SK-N-SH (cell line): Measurements from ENCODE around the gene FGF22. TPM values are rescaled to one million over a fixed set of nuclear protein-coding genes. Genes with fewer than 3 reads are reported as not detected.

Source experiments
- CTCF ChIA-PET: fragments of 300-600, 350-600 bp; formaldehyde crosslinking; extraction: SDS; loops from one replicate; lab custom pipeline; 2021; lab: Yijun Ruan, JAX
- POLR2A ChIA-PET: fragments of 350-600 bp; sonication (Branson Sonifier 250); formaldehyde crosslinking; extraction: SDS; loops from one replicate; lab custom pipeline; 2020; ENCODE audit warnings: antibody characterized with exemption, inconsistent platforms; lab: Yijun Ruan, JAX
- DNase-seq: peaks from one replicate; pipeline ENCODE4 v3.0.0; 2012
- H2AFZ ChIP-seq: fragments of 200-600 bp; sonication (generic); 2 replicates; pipeline ENCODE4 v1.8.1; 2016; ENCODE audit warnings: antibody characterized with exemption, mild to moderate bottlenecking, low read depth
- H3F3A ChIP-seq: fragments of 200-600 bp; sonication (generic); replicated peaks from 2 replicates; pipeline ENCODE3; 2016; ENCODE audit warnings: antibody characterized with exemption, mild to moderate bottlenecking; ENCODE audit not compliant: insufficient read depth
- H3K27ac ChIP-seq, 2 experiments: fragments of 200-500 bp in 1 of 2; fragments of 200-600 bp in 1 of 2; sonication (Bioruptor generic) in 1 of 2; sonication (generic), shearing (Covaris generic) in 1 of 2; 2 replicates each; pipeline versions ENCODE4 v1.5.1 to v1.6.1; 2014 to 2016; ENCODE audit warnings: low read depth in 2 of 2, inconsistent platforms in 1 of 2, low read length in 1 of 2, mild to moderate bottlenecking in 1 of 2, mixed read lengths in 1 of 2
- H3K27me3 ChIP-seq: fragments of 200-600 bp; sonication (generic), shearing (Covaris generic); 2 replicates; pipeline ENCODE4 v1.6.1; 2016; ENCODE audit warnings: mixed run types; ENCODE audit not compliant: insufficient read depth
- H3K36me3 ChIP-seq, 2 experiments: fragments of 200-500 bp in 1 of 2; fragments of 200-600 bp in 1 of 2; sonication (Bioruptor generic) in 1 of 2; sonication (generic) in 1 of 2; replicated peaks in 1 of 2; 2 replicates each; pipeline versions ENCODE3 to v1.5.1; 2014 to 2016; ENCODE audit warnings: low read length in 1 of 2, mild to moderate bottlenecking in 1 of 2; ENCODE audit not compliant: insufficient read depth in 2 of 2, control insufficient read depth in 1 of 2
- H3K4me1 ChIP-seq, 2 experiments: fragments of 200-500 bp in 1 of 2; fragments of 200-600 bp in 1 of 2; sonication (Bioruptor generic) in 1 of 2; sonication (generic), shearing (Covaris generic) in 1 of 2; 2 replicates each; pipeline versions ENCODE4 v1.5.1 to v1.6.1; 2014 to 2016; ENCODE audit warnings: low read depth in 1 of 2, low read length in 1 of 2, mixed run types in 1 of 2; ENCODE audit not compliant: insufficient read depth in 2 of 2, control insufficient read depth in 1 of 2
- H3K4me2 ChIP-seq: fragments of 200-600 bp; sonication (generic), shearing (Covaris generic); 2 replicates; pipeline ENCODE4 v1.6.1; 2017; ENCODE audit warnings: mixed run types
- H3K4me3 ChIP-seq, 2 experiments: fragments of 200-500 bp in 1 of 2; fragments of 200-600 bp in 1 of 2; sonication (Bioruptor generic) in 1 of 2; sonication (generic), shearing (Covaris generic) in 1 of 2; 2 replicates each; pipeline versions ENCODE4 v1.5.1 to v1.8.1; 2014 to 2016; ENCODE audit warnings: low read depth in 2 of 2, inconsistent platforms in 1 of 2, low read length in 1 of 2, mild to moderate bottlenecking in 1 of 2, mixed read lengths in 1 of 2, moderate library complexity in 1 of 2
- H3K79me2 ChIP-seq: fragments of 200-600 bp; sonication (generic); 2 replicates; pipeline ENCODE4 v1.8.1; 2017; ENCODE audit warnings: mild to moderate bottlenecking; ENCODE audit not compliant: insufficient read depth
- H3K9ac ChIP-seq: fragments of 200-600 bp; sonication (generic); 2 replicates; pipeline ENCODE4 v1.6.1; 2017; ENCODE audit warnings: mixed run types
- H3K9me2 ChIP-seq: fragments of 200-600 bp; sonication (generic); 2 replicates; pipeline ENCODE4 v1.6.1; 2017; ENCODE audit warnings: mixed run types
- H3K9me3 ChIP-seq: fragments of 200-600 bp; sonication (generic); 2 replicates; pipeline ENCODE4 v1.6.1; 2017; ENCODE audit warnings: mixed run types, mild to moderate bottlenecking, moderate library complexity
- H4K20me1 ChIP-seq: fragments of 200-600 bp; sonication (generic); 2 replicates; pipeline ENCODE4 v1.6.1; 2017; ENCODE audit warnings: mild to moderate bottlenecking, mixed run types; ENCODE audit not compliant: insufficient read depth
- ELF1 ChIP-seq: IDR thresholded peaks from 2 replicates; pipeline ENCODE4 v1.4.0; 2012
- EP300 ChIP-seq, 2 experiments: IDR thresholded peaks; 2 replicates each; pipeline versions ENCODE4 v1.4.0 to v1.6.1; 2012; ENCODE audit warnings: borderline replicate concordance in 1 of 2, low read depth in 1 of 2, low read length in 1 of 2
- FOXJ3 ChIP-seq: sonication (generic); formaldehyde crosslinking; IDR thresholded peaks from 2 replicates; pipeline ENCODE4 v1.5.1; 2020; ENCODE audit warnings: mild to moderate bottlenecking, missing genetic modification reagents
- FOXM1 ChIP-seq: IDR thresholded peaks from 2 replicates; pipeline ENCODE4 v1.4.0; 2012; ENCODE audit warnings: low read depth, mild to moderate bottlenecking
- GABPA ChIP-seq: IDR thresholded peaks from 2 replicates; pipeline ENCODE4 v1.4.0; 2012; ENCODE audit warnings: low read depth, mild to moderate bottlenecking
- JUND ChIP-seq: IDR thresholded peaks from 2 replicates; pipeline ENCODE4 v1.4.0; 2012
- MEF2A ChIP-seq: IDR thresholded peaks from 2 replicates; pipeline ENCODE4 v1.4.0; 2012; ENCODE audit warnings: low read depth, borderline replicate concordance
- NFIC ChIP-seq: IDR thresholded peaks from 2 replicates; pipeline ENCODE4 v1.4.0; 2012; ENCODE audit warnings: borderline replicate concordance
- NRF1 ChIP-seq: IDR thresholded peaks from 2 replicates; pipeline ENCODE4 v1.6.1; 2012; ENCODE audit warnings: low read depth, mild to moderate bottlenecking, low read length
- POLR2AphosphoS5 ChIP-seq: IDR thresholded peaks from 2 replicates; pipeline ENCODE4 v1.6.1; 2012; ENCODE audit warnings: low read depth, low read length
- RAD21 ChIP-seq: IDR thresholded peaks from 2 replicates; pipeline ENCODE4 v1.6.1; 2012; ENCODE audit warnings: mild to moderate bottlenecking, low read length
- RCOR1 ChIP-seq: fragments of 150-350 bp; IDR thresholded peaks from 2 replicates; pipeline ENCODE4 v1.6.1; 2017; ENCODE audit warnings: antibody characterized with exemption, low read length
- RFX5 ChIP-seq: IDR thresholded peaks from 2 replicates; pipeline ENCODE4 v1.6.1; 2012; ENCODE audit warnings: mild to moderate bottlenecking, improper control_type of control experiment, low read length
- RXRA ChIP-seq: IDR thresholded peaks from 2 replicates; pipeline ENCODE4 v1.4.0; 2012; ENCODE audit warnings: low read depth, mild to moderate bottlenecking, borderline replicate concordance
- SIN3A ChIP-seq: IDR thresholded peaks from 2 replicates; pipeline ENCODE4 v1.6.1; 2012; ENCODE audit warnings: low read depth, mild to moderate bottlenecking, low read length, moderate library complexity, borderline replicate concordance
- TCF12 ChIP-seq: IDR thresholded peaks from 2 replicates; pipeline ENCODE4 v1.4.0; 2012
- TEAD4 ChIP-seq: IDR thresholded peaks from 2 replicates; pipeline ENCODE4 v1.4.0; 2012; ENCODE audit warnings: mild to moderate bottlenecking, borderline replicate concordance; ENCODE audit not compliant: insufficient read depth
- WGBS: methylation state at CpG from one replicate; pipeline ENCODE4 v1.1.6; 2017; ENCODE audit warnings: low lambda C conversion rate; 5-methylcytosine and 5-hydroxymethylcytosine counted together
- polyA plus RNA-seq, 3 experiments: library from polyadenylated mRNA; depleted of rRNA; stranded (reverse); fragments of >200 nt; gene quantifications; 2 replicates each; pipeline ENCODE4 v1.2.3, GENCODE V29; 2012
- TF ChIP-seq, protein P1 (sequence below): IDR thresholded peaks from 2 replicates; pipeline ENCODE4; 2012
- TF ChIP-seq, protein P2 (sequence below): fragments of 200-600 bp; sonication (generic); IDR thresholded peaks from 2 replicates; pipeline ENCODE4 v1.6.1; 2017; ENCODE audit warnings: antibody characterized with exemption, mild to moderate bottlenecking, moderate library complexity

The FGF22 gene
- polyA plus RNA-seq, 1 of the 3 experiments (the other 2 are of a cell fraction), result 0.62 TPM

DNA sequence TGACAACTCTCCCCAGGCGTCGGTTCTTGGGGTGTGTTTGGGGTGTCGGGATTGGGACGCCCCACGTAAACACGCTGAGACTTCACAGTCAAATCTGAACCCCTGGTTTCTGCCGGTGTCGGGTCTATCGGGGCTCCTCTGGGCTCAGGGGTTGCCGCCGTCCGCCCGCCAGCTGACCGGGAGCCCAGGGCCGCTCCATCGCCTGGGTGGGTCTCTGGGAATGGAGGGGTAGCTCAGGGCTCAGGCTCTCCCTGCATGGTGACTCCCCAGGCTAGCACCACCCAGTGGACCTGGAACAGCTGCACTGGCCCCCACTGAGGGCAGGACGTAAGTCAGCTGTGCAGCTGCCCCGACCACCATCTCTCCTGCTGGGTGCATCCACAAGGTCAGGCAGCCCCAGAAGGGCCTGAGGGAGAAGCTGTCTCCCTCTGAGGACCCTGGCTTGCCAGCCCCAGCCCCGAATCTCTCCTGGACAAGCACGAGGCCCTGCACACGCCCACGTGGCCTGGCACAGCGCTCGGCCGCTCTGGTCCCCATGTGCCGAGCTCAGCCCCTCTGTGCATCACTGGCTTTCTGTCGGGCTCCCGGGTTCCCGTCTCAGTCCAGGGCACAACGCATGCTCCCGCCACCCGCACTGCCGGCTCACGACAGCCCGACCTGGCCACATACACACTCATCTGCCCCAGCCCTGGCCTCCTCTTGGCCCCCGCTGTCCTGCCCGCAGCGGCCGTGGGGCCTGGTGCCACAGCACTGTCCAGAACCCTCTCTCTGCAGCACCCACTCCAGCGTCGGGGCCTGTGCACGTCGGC is 17.3 kb downstream of the FGF22 start:
- peaks cover 0 to 21% of the 10 kb centered on the region in 2 experiments for H3K36me3 ChIP-seq
- no peak for DNase-seq
- no peaks in the 10 kb centered on the region for H3K27me3 ChIP-seq
- H2AFZ ChIP-seq, result no peak overlapping the region
- H3K9me2 ChIP-seq, result no peaks in the 10 kb centered on the region
- H3K4me3 ChIP-seq, result no peak overlapping the region
- H3K9me3 ChIP-seq, result no peaks in the 10 kb centered on the region
- 96% methylated on average over 15 of the region's 43 CpGs for WGBS
- ChIA-PET POLR2A (no interaction called here), CTCF (interaction anchor here (0.6 to 2.4 kb wide), 4 partner anchors 19 to 77 kb away, joined by 3 to 6 read pairs (median 4); no protein-coding TSS in a partner anchor)
- no peak overlapping the region for H3K4me2 ChIP-seq
- H3K9ac ChIP-seq, result no peak overlapping the region
- H3F3A ChIP-seq, result no peaks in the 10 kb centered on the region
- TF ChIP-seq RXRA (no peak), TEAD4 (no peak)
- peaks cover 7 to 22% of the 10 kb centered on the region in 2 experiments; a peak in 2 of 4 replicates for H3K4me1 ChIP-seq
- peaks cover 100% of the 10 kb centered on the region for H3K79me2 ChIP-seq
- H4K20me1 ChIP-seq, result peaks cover 99% of the 10 kb centered on the region
- no peak overlapping the region for H3K27ac ChIP-seq

DNA sequence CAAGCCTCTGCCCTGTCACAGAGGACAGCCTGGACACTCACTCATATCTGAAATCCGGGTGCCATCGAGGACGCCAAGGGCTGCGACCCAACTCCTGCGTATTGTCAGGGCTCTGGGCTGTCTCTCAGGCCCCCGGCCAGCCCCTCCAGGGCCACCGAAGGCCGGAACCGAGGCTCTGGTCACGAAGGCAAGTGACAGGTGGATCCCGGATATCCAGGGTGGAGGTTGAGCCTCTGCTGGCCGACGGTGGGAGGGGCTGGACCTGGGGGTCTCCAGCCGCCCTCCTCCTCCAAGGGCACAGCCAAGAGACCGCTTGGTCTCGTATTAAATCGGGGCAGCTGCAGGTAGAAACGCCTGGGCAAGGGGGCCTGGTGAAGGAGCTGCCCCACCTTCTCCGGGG is 17.9 kb downstream of the FGF22 start:
- no peak for DNase-seq
- Histone ChIP-seq H3K79me2 (peaks cover 100% of the 10 kb centered on the region), H3K9ac (no peak overlapping the region), H3K27ac (no peak overlapping the region), H3K36me3 (peaks cover 0 to 16% of the 10 kb centered on the region in 2 experiments), H3F3A (no peaks in the 10 kb centered on the region), H4K20me1 (peaks cover 98% of the 10 kb centered on the region), H3K9me2 (no peaks in the 10 kb centered on the region), H2AFZ (no peak overlapping the region), H3K4me2 (no peak overlapping the region), H3K9me3 (no peaks in the 10 kb centered on the region), H3K27me3 (no peaks in the 10 kb centered on the region), H3K4me3 (no peak overlapping the region), H3K4me1 (peaks cover 7 to 22% of the 10 kb centered on the region in 2 experiments; a peak in 2 of 4 replicates)
- ChIA-PET CTCF (interaction anchor here (2.4 kb wide), 1 partner anchor 73 kb away, joined by 6 read pairs; no protein-coding TSS in a partner anchor), POLR2A (no interaction called here)
- WGBS, result 96% methylated on average over 11 of the region's 19 CpGs
- TF ChIP-seq JUND, result no peak

DNA sequence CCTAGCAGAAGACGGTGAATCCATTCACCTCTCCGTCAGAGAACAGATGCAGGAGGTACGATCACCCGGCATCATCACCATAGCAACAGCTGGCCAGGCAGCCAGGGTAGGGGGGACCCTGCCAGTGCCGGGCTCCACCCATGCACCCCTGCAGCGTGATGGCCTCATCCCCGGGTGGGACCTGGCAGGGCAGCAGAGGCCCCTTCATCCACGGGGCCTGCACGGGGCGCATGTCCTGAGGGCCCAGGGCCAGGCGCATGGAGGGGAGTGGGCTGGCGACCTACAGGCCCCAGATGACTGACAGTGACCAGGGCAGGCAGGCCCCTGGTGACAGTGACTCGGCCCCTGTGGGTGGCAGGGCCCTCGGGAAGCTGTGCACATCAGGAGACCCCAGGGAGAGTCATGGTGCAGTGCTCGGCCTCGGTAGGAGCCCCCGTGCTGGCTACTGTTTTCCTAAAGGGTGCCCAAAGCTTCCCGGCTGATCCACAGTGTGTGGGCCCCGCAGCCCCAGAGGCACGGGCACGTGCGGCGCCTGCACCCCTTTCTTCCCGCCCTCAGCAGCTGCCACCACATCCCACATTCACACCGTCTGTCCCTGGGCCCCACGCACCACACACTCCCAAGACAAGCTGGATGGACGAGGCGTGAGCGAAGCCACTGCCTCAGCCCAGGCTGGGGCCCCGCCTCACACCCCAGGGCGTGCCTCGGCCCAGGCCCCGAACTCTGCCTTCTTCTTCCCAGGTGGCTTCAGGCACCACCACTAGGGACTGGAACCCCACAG is 18.6 kb downstream of the FGF22 start:
- peaks cover 7 to 22% of the 10 kb centered on the region in 2 experiments; a peak in 2 of 4 replicates for H3K4me1 ChIP-seq
- 96% methylated on average over 17 of the region's 33 CpGs for WGBS
- H3K36me3 ChIP-seq, result peaks cover 0 to 11% of the 10 kb centered on the region in 2 experiments
- no peaks in the 10 kb centered on the region for H3F3A ChIP-seq
- H4K20me1 ChIP-seq, result peaks cover 91% of the 10 kb centered on the region
- no peak overlapping the region for H3K4me3 ChIP-seq
- POLR2A ChIA-PET, result no interaction called here
- DNase-seq, result no peak
- no peaks in the 10 kb centered on the region for H3K27me3 ChIP-seq
- no peaks in the 10 kb centered on the region for H3K9me2 ChIP-seq
- no peak overlapping the region for H2AFZ ChIP-seq
- CTCF ChIA-PET, result interaction anchor here (1.5 kb wide), 1 partner anchor 76 kb away, joined by 3 read pairs; no protein-coding TSS in a partner anchor
- H3K9ac ChIP-seq, result no peak overlapping the region
- peaks cover 97% of the 10 kb centered on the region for H3K79me2 ChIP-seq
- no peaks in the 10 kb centered on the region for H3K9me3 ChIP-seq
- no peak overlapping the region for H3K4me2 ChIP-seq
- H3K27ac ChIP-seq, result no peak overlapping the region
- no peak for TF ChIP-seq EP300 (IDR thresholded peaks at IDR 0.05; ENCODE audit: borderline replicate concordance in 1 of 2, low read depth in 1 of 2, low read length in 1 of 2)
- TF ChIP-seq GABPA, result no peak
- TF ChIP-seq RCOR1, result no peak
- TF ChIP-seq TEAD4, result no peak
- TF ChIP-seq RAD21, result no peak
- TF ChIP-seq FOXM1, result no peak
- TF ChIP-seq POLR2AphosphoS5, result no peak
- TF ChIP-seq NRF1, result no peak
- TF ChIP-seq RXRA, result no peak
- TF ChIP-seq RFX5, result no peak
- TF ChIP-seq, protein P1, sequence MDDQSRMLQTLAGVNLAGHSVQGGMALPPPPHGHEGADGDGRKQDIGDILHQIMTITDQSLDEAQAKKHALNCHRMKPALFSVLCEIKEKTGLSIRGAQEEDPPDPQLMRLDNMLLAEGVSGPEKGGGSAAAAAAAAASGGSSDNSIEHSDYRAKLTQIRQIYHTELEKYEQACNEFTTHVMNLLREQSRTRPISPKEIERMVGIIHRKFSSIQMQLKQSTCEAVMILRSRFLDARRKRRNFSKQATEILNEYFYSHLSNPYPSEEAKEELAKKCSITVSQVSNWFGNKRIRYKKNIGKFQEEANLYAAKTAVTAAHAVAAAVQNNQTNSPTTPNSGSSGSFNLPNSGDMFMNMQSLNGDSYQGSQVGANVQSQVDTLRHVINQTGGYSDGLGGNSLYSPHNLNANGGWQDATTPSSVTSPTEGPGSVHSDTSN, result no peak
- no peak for TF ChIP-seq NFIC
- TF ChIP-seq MEF2A, result no peak
- no peak for TF ChIP-seq TCF12
- TF ChIP-seq ELF1, result no peak
- no peak for TF ChIP-seq FOXJ3 (CRISPR knock-in tag)
- no peak for TF ChIP-seq SIN3A
- TF ChIP-seq, protein P2, sequence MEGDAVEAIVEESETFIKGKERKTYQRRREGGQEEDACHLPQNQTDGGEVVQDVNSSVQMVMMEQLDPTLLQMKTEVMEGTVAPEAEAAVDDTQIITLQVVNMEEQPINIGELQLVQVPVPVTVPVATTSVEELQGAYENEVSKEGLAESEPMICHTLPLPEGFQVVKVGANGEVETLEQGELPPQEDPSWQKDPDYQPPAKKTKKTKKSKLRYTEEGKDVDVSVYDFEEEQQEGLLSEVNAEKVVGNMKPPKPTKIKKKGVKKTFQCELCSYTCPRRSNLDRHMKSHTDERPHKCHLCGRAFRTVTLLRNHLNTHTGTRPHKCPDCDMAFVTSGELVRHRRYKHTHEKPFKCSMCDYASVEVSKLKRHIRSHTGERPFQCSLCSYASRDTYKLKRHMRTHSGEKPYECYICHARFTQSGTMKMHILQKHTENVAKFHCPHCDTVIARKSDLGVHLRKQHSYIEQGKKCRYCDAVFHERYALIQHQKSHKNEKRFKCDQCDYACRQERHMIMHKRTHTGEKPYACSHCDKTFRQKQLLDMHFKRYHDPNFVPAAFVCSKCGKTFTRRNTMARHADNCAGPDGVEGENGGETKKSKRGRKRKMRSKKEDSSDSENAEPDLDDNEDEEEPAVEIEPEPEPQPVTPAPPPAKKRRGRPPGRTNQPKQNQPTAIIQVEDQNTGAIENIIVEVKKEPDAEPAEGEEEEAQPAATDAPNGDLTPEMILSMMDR, result no peak
